Fibroblast of lung (primary cell): ENCODE results near the gene SRSF7.

Experiments
- EZH2 ChIP-seq: IDR thresholded peaks from 2 replicates; pipeline ENCODE4 v1.5.1; 2012; ENCODE audit warnings: low read length, control low read depth, mild to moderate bottlenecking; ENCODE audit errors: missing control alignments
- TF ChIP-seq, protein P1 (sequence below), 2 donors: IDR thresholded peaks in 1 of 2; conservative IDR thresholded peaks in 1 of 2; 1 replicate in 1 of 2; 2 replicates in 1 of 2; pipeline ENCODE4 v1.5.1; 2011 to 2012; ENCODE audit warnings: low read length in 2 of 2, control low read depth in 1 of 2, inconsistent platforms in 1 of 2, low read depth in 1 of 2, mild to moderate bottlenecking in 1 of 2

DNA sequence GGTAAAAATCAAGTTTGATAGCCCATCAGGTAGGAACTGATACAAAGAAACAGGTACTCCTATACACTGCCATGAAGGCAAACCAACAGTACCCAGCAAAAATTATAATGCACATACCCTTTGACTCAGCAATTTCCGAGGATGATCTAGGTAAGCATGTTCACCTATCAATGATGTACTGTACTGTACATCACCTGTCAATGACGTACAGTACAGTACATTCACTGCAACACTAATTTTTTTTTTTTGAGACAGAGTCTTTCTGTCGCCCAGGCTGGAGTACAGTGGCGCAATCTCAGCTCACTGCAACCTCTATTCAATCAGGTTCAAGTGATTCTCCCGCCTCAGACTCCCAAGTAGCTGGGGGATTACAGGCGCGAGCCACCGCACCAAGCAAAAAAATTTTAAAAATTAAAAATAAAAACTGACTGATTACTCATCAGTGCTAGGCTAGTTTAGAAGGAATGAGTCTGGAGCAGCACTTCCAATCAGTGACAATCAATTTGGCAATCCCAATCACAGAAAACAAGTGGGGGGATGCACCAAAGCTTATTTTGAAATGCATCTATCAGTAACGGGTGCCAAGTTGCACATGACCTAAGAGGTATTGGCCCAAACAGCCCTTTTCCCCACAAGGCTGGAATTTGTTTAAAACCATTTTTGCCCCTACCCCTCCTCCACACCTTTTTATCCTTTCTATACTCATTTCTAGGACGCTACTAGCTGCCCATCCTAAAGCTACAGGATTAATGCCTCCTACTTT, 8.2 kb downstream of the SRSF7 start:
- TF ChIP-seq EZH2, result no peak
- TF ChIP-seq, protein P1, sequence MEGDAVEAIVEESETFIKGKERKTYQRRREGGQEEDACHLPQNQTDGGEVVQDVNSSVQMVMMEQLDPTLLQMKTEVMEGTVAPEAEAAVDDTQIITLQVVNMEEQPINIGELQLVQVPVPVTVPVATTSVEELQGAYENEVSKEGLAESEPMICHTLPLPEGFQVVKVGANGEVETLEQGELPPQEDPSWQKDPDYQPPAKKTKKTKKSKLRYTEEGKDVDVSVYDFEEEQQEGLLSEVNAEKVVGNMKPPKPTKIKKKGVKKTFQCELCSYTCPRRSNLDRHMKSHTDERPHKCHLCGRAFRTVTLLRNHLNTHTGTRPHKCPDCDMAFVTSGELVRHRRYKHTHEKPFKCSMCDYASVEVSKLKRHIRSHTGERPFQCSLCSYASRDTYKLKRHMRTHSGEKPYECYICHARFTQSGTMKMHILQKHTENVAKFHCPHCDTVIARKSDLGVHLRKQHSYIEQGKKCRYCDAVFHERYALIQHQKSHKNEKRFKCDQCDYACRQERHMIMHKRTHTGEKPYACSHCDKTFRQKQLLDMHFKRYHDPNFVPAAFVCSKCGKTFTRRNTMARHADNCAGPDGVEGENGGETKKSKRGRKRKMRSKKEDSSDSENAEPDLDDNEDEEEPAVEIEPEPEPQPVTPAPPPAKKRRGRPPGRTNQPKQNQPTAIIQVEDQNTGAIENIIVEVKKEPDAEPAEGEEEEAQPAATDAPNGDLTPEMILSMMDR (conservative IDR thresholded peaks at IDR 0.05 in 1 of 2, IDR thresholded peaks at IDR 0.05 in 1 of 2; ENCODE audit: low read depth in 1 of 2, low read length in 2 of 2), result no peak
